Measurements from ENCODE around the gene AGK. TPM values are rescaled to one million over a fixed set of nuclear protein-coding genes. Genes with fewer than 3 reads are reported as not detected.

Gene AGK
- total RNA-seq, 1 experiment from 2014 or later: 35.4 TPM

DNA sequence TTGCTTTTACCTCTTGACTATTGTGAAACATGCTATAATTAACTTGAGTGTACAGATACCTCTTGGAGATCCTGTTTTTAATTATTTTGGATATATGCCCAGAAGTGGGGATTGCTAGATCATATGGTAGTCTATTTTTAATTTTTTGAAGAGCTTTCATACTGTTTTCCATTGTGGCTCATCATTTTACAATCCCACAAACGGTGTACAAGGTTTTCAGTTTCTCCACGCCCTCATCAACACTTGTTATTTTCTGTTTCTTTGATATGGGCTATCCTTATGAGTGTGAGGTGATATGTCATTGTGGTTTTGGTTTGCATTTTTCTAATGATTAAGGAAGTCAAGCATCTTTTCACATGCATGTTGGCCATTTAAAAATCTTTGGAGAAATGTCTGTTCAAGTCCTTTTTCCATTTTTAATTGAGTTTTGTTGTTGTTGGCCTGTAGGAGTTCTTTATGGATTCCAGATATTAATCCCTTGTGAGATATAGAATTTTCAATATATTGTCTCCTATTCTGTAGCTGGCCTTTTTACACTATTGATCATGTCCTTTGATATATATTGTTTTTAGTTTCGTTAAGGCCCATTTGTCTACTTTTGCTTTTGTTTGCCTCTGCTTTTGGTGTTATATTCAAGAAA lies 7.5 kb downstream of the AGK start:
- ChIA-PET CTCF (interaction anchor here (0.5 to 0.6 kb wide), 2 partner anchors 18 to 35 kb away, joined by 3 to 4 read pairs; no protein-coding TSS in a partner anchor), POLR2A (no interaction called here)
- TF ChIP-seq, protein P1, sequence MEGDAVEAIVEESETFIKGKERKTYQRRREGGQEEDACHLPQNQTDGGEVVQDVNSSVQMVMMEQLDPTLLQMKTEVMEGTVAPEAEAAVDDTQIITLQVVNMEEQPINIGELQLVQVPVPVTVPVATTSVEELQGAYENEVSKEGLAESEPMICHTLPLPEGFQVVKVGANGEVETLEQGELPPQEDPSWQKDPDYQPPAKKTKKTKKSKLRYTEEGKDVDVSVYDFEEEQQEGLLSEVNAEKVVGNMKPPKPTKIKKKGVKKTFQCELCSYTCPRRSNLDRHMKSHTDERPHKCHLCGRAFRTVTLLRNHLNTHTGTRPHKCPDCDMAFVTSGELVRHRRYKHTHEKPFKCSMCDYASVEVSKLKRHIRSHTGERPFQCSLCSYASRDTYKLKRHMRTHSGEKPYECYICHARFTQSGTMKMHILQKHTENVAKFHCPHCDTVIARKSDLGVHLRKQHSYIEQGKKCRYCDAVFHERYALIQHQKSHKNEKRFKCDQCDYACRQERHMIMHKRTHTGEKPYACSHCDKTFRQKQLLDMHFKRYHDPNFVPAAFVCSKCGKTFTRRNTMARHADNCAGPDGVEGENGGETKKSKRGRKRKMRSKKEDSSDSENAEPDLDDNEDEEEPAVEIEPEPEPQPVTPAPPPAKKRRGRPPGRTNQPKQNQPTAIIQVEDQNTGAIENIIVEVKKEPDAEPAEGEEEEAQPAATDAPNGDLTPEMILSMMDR (IDR thresholded peaks at IDR 0.05; ENCODE audit: unreplicated experiment): no peak
- H3K27me3 Mint-ChIP-seq (ENCODE audit: insufficient read depth, unreplicated experiment): no peaks in the 10 kb centered on the region
- BruUV-seq (replicated peaks): no TSS peak
- H3K36me3 Mint-ChIP-seq (ENCODE audit: insufficient read depth, unreplicated experiment): peaks cover 46% of the 10 kb centered on the region
- intact Hi-C loops (cut with micrococcal nuclease): loop anchor here (10.0 kb wide), 1 partner anchor 194 kb away; no protein-coding TSS in a partner anchor
- peaks cover 7% of the 10 kb centered on the region for H3K9me3 Mint-ChIP-seq (ENCODE audit: unreplicated experiment)
- peak; percentile 64 for DNase-seq (ENCODE audit: unreplicated experiment)
- H3K4me3 Mint-ChIP-seq (ENCODE audit: unreplicated experiment): no peak overlapping the region
- H3K27ac Mint-ChIP-seq (ENCODE audit: low read depth, unreplicated experiment): no peak overlapping the region
- peaks cover 4% of the 10 kb centered on the region for H3K4me1 Mint-ChIP-seq (ENCODE audit: insufficient read depth, unreplicated experiment)

- BruUV-seq (replicated peaks): no TSS peak
- peaks cover 42% of the 10 kb centered on the region for H3K36me3 Mint-ChIP-seq (ENCODE audit: insufficient read depth, unreplicated experiment)
- CTCF ChIA-PET: interaction anchor here (0.6 kb wide), 1 partner anchor 11 kb away, joined by 4 read pairs; no protein-coding TSS in a partner anchor
- POLR2A ChIA-PET: no interaction called here
- H3K4me1 Mint-ChIP-seq (ENCODE audit: insufficient read depth, unreplicated experiment): peaks cover 4% of the 10 kb centered on the region
- no peaks in the 10 kb centered on the region for H3K27me3 Mint-ChIP-seq (ENCODE audit: insufficient read depth, unreplicated experiment)
- no peak for DNase-seq (ENCODE audit: unreplicated experiment)
- intact Hi-C loops (cut with micrococcal nuclease): loop anchor here (10.0 kb wide), 1 partner anchor 195 kb away; no protein-coding TSS in a partner anchor
- TF ChIP-seq, protein P1 (IDR thresholded peaks at IDR 0.05; ENCODE audit: unreplicated experiment): no peak
- no peak overlapping the region for H3K27ac Mint-ChIP-seq (ENCODE audit: low read depth, unreplicated experiment)
- peaks cover 7% of the 10 kb centered on the region for H3K9me3 Mint-ChIP-seq (ENCODE audit: unreplicated experiment)
- H3K4me3 Mint-ChIP-seq (ENCODE audit: unreplicated experiment): no peak overlapping the region
These were observed 8.8 kb downstream of the AGK start for GRCh38 chr7:141559961-141560360.

DNA sequence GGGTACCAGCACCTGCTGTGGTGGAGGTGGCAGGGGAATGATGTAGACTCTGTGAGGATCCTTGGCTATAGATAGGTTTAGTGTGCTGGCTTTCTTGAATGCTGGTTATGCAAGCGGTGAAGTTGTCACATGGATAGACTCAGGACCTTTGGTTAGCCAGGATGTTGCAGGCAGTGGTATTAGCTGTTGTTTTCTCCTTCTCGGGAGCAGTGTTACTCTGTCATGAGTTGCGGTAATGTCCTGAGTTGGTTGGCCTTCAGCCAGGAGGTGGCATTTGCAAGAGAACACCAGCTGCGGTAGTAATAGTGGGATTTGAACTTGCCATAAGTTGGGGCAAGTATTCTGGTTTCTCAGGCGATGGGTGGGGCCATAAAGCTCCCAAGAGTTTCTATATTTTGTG lies 10.8 kb downstream of the AGK start:
- DNase-seq (ENCODE audit: unreplicated experiment): no peak

GRCh38 chr7:141562543-141562942 lies 11.3 kb downstream of the AGK start:
- CTCF ChIA-PET: interaction anchor here (0.5 to 0.8 kb wide), 2 partner anchors 10 to 21 kb away, joined by 3 read pairs; no protein-coding TSS in a partner anchor

More for the DNA sequence above, 10.8 kb downstream of the AGK start:
- TF ChIP-seq, protein P1 (IDR thresholded peaks at IDR 0.05; ENCODE audit: unreplicated experiment): no peak
- intact Hi-C loops (cut with micrococcal nuclease): no loop called here
- Mint-ChIP-seq H3K4me1 (ENCODE audit: insufficient read depth, unreplicated experiment) (peaks cover 4% of the 10 kb centered on the region), H3K9me3 (ENCODE audit: unreplicated experiment) (peaks cover 7% of the 10 kb centered on the region), H3K4me3 (ENCODE audit: unreplicated experiment) (no peak overlapping the region), H3K27me3 (ENCODE audit: insufficient read depth, unreplicated experiment) (no peaks in the 10 kb centered on the region), H3K27ac (ENCODE audit: low read depth, unreplicated experiment) (no peak overlapping the region), H3K36me3 (ENCODE audit: insufficient read depth, unreplicated experiment) (peaks cover 48% of the 10 kb centered on the region)
- no TSS peak for BruUV-seq (replicated peaks)
- ChIA-PET POLR2A (no interaction called here), CTCF (interaction anchor here (0.8 kb wide), 1 partner anchor 21 kb away, joined by 3 read pairs; no protein-coding TSS in a partner anchor)

More at GRCh38 chr7:141562543-141562942, 11.3 kb downstream of the AGK start:
- Mint-ChIP-seq H3K27ac (ENCODE audit: low read depth, unreplicated experiment) (no peak overlapping the region), H3K4me1 (ENCODE audit: insufficient read depth, unreplicated experiment) (peaks cover 4% of the 10 kb centered on the region), H3K9me3 (ENCODE audit: unreplicated experiment) (peaks cover 7% of the 10 kb centered on the region), H3K27me3 (ENCODE audit: insufficient read depth, unreplicated experiment) (no peaks in the 10 kb centered on the region), H3K36me3 (ENCODE audit: insufficient read depth, unreplicated experiment) (peaks cover 44% of the 10 kb centered on the region), H3K4me3 (ENCODE audit: unreplicated experiment) (no peak overlapping the region)
- POLR2A ChIA-PET: no interaction called here
- intact Hi-C loops (cut with micrococcal nuclease): no loop called here
- no peak for DNase-seq (ENCODE audit: unreplicated experiment)
- TF ChIP-seq, protein P1 (IDR thresholded peaks at IDR 0.05; ENCODE audit: unreplicated experiment): no peak
- no TSS peak for BruUV-seq (replicated peaks)
